ENCODE data around the gene RPS25. TPM values are rescaled to one million over a fixed set of nuclear protein-coding genes. Genes with fewer than 3 reads are reported as not detected.
"Not testable (repeated sequence)": the region's sequence is repeated elsewhere in the genome, so short reads cannot be mapped to it uniquely, and the experiment has no call there.

Gene RPS25
- total RNA-seq, 2 donors from 2014 or later = 672 to 840 TPM

GRCh38 chr11:118980191-118980881, 37.8 kb downstream of the RPS25 start:
- Histone ChIP-seq H3K9me3 (no peaks in the 10 kb centered on the region), H3K4me3 (no peak overlapping the region), H3K36me3 (no peaks in the 10 kb centered on the region), H3K27me3 (replicated peaks; ENCODE audit: insufficient read depth) (no peaks in the 10 kb centered on the region), H3K27ac (no peak overlapping the region), H3K4me1 (ENCODE audit: control insufficient read depth in 1 of 2, low read depth in 2 of 2) (no peaks in the 10 kb centered on the region)
- no peak for TF ChIP-seq CTCF (IDR thresholded peaks at IDR 0.05)
- ATAC-seq (ENCODE audit: insufficient number of reproducible peaks, low FRiP score, low read depth) = no peak
- no peak for DNase-seq (ENCODE audit: low spot score)

- Histone ChIP-seq H3K4me1 (ENCODE audit: control insufficient read depth in 1 of 2, low read depth in 2 of 2) (no peaks in the 10 kb centered on the region), H3K27me3 (replicated peaks; ENCODE audit: insufficient read depth) (no peaks in the 10 kb centered on the region), H3K9me3 (no peaks in the 10 kb centered on the region), H3K36me3 (no peaks in the 10 kb centered on the region), H3K4me3 (no peak overlapping the region), H3K27ac (no peak overlapping the region)
- ATAC-seq (ENCODE audit: insufficient number of reproducible peaks, low FRiP score, low read depth) (no peak), DNase-seq (ENCODE audit: low spot score) (no peak)
- no peak for TF ChIP-seq CTCF (IDR thresholded peaks at IDR 0.05)
Observed at GRCh38 chr11:118979434-118979833, 38.7 kb downstream of the RPS25 start.

- no peak for DNase-seq (ENCODE audit: low spot score)
- H3K36me3 ChIP-seq = no peaks in the 10 kb centered on the region
- no peak for ATAC-seq (ENCODE audit: insufficient number of reproducible peaks, low FRiP score, low read depth)
- H3K27ac ChIP-seq = no peak overlapping the region
- H3K4me1 ChIP-seq (ENCODE audit: control insufficient read depth in 1 of 2, low read depth in 2 of 2) = no peaks in the 10 kb centered on the region
- H3K9me3 ChIP-seq = no peaks in the 10 kb centered on the region
- no peak for TF ChIP-seq CTCF (IDR thresholded peaks at IDR 0.05)
- H3K27me3 ChIP-seq (replicated peaks; ENCODE audit: insufficient read depth) = no peaks in the 10 kb centered on the region
- H3K4me3 ChIP-seq = no peak overlapping the region
Observed at GRCh38 chr11:118975771-118976709, 42.1 kb downstream of the RPS25 start.

- no peak for DNase-seq (ENCODE audit: low spot score)
- Histone ChIP-seq H3K36me3 (no peaks in the 10 kb centered on the region), H3K27me3 (replicated peaks; ENCODE audit: insufficient read depth) (no peaks in the 10 kb centered on the region), H3K9me3 (no peaks in the 10 kb centered on the region), H3K4me3 (no peak overlapping the region), H3K4me1 (ENCODE audit: control insufficient read depth in 1 of 2, low read depth in 2 of 2) (no peaks in the 10 kb centered on the region), H3K27ac (no peak overlapping the region)
- ATAC-seq (ENCODE audit: insufficient number of reproducible peaks, low FRiP score, low read depth) = no peak
- no peak for TF ChIP-seq CTCF (IDR thresholded peaks at IDR 0.05)
Observed at GRCh38 chr11:118973985-118974384, 44.2 kb downstream of the RPS25 start.

- H3K36me3 ChIP-seq = no peaks in the 10 kb centered on the region
- DNase-seq (ENCODE audit: low spot score) = no peak
- H3K27me3 ChIP-seq (replicated peaks; ENCODE audit: insufficient read depth) = no peaks in the 10 kb centered on the region
- H3K27ac ChIP-seq = no peak within 1 kb of the TSS
- no peaks in the 10 kb centered on the region for H3K4me1 ChIP-seq (ENCODE audit: control insufficient read depth in 1 of 2, low read depth in 2 of 2)
- H3K4me3 ChIP-seq = no peak within 1 kb of the TSS
- TF ChIP-seq CTCF (IDR thresholded peaks at IDR 0.05) = no peak
- no peaks in the 10 kb centered on the region for H3K9me3 ChIP-seq
- ATAC-seq (ENCODE audit: insufficient number of reproducible peaks, low FRiP score, low read depth) = no peak
Observed at GRCh38 chr11:118971646-118972045, 46.5 kb downstream of the RPS25 start, which contains the start of gene FOXR1. Gene FOXR1, plus strand, starts transcription at chr11:118971761. Its CDS starts 171 bp downstream, at chr11:118971932.

- H3K27ac ChIP-seq = not testable (repeated sequence)
Observed at GRCh38 chr11:118969508-118969907, 48.6 kb downstream of the RPS25 start.

More at GRCh38 chr11:118969508-118969907, 48.6 kb downstream of the RPS25 start:
- DNase-seq (ENCODE audit: low spot score); H3K36me3 ChIP-seq; H3K4me1 ChIP-seq (ENCODE audit: control insufficient read depth in 1 of 2, low read depth in 2 of 2); ATAC-seq (ENCODE audit: insufficient number of reproducible peaks, low FRiP score, low read depth); H3K27me3 ChIP-seq (replicated peaks; ENCODE audit: insufficient read depth); H3K4me3 ChIP-seq; H3K9me3 ChIP-seq: not testable (repeated sequence)

Measured in thoracic aorta (tissue), 2 donors.